Measurements from ENCODE around the gene KCNH5.

The KCNH5 gene

DNA sequence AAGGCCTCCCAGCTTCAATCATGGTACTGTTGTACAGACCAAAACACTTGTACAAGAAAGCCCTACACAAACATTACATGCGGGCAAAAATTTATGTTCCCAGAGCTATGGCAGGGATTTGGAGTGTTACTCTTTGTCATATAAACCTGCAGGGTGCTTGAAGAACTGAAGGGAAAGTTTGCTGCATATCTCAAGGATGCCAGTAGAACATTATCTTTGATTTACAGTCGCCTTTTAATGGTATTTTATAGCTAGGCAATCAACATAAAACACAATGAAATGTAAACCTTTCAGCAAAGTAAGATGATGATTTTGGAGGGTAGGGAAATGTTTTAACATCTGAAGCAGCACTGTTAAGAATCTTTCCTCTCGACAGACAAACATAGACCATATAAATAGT, 305.6 kb downstream of the KCNH5 start:
- DNase-seq (ENCODE audit: low read depth): no peak

DNA sequence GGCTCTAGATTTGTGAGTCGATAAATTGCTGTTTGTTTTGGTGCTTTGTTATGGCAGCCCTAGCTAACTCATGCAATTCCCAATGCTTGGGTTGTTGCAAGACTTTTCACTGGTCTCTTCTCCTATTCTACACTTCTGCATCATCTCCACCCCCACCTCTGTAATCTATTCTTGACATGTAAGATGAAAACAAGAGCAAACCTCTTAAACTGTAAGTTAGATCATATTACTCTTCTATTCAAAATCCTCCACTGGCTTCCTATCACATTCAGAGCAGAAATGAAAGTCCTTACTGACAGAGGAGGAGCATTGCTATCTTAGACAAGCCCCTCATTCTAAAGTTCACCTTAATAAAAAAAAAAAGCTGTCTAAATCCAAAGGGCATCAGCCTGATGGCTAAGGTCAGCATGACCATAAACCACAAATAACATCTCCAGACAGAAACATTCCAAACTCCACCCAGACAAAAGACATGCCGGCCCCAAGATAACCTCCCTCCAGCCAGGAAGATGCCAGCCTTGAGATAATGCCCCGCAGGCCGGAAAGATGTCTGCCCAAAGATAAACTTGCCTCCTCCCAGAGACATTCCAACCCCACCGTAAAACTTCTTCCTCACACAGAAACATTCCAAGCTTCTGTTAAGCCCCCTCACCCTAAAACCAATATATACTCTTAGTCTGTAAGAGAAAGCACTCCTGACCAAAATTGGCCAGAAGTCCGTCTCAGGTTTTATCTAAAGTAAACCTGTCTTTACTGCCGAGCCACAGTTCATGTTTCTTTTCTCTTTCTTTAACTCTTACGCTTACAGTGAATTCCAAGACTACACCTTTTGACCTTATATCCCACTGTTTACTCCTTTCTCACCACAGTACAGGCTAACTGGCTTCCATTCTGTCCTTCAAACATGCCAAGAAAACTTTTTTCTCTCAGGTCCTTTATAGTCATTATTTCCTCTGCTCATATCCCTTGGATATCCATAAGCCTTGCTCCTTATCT, 308.9 kb downstream of the KCNH5 start:
- no peak for DNase-seq (ENCODE audit: low read depth)

DNA sequence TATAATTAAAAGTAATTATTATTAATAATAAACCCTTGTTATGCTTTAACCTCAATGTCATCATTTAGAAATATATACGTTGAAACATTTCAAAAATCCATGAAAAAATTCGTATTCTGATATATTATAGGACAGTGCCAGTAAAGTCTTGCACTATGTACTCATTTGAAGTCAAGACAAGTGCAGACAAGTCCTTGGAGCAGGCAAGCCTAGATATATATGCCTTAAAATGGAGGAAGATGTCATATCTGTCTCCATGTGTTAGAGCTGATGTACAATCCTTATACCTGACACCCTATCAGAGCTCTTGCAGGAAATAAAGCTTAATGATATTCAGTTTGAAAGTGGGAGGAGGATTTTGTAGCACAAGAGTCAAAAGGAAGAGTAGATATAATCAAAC, 310.4 kb downstream of the KCNH5 start:
- DNase-seq (ENCODE audit: low read depth): no peak

DNA sequence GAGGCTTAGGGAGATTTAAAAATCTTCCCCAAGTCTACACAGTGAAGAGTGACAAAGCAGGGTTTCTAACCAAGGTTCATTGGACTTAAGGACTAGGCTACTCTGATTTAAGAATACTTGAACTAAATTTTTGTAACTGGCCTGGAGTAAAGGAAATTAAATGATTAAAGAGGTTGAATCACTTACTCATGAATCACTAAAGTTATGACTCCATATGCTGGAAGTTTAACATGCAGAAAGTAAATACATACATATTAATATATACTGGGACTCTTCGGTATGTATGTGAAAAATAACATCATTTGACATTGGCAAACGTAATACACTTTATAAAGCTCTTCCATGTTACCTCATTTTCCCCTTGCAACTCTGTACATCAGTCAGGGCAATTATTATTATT, 322.9 kb downstream of the KCNH5 start:
- no peak for DNase-seq (ENCODE audit: low read depth)

DNA sequence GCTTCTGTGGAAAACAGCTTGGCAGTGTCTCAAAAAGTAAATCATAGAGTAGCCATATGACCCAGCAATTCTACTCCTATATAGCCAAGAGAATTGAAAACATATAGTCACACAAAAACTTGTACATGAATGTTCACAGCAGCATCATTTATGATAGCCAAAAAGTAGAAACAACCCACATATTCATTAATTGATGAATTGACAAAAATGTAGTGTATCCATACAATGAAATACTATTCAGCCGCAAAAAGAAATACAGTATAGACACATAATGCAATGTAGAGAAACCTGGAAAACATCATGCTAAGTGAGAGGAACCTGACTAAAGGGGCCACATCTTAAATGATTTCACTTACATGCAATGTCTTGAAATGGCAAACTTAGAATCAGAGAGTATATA, 326.6 kb downstream of the KCNH5 start:
- DNase-seq (ENCODE audit: low read depth): no peak

DNA sequence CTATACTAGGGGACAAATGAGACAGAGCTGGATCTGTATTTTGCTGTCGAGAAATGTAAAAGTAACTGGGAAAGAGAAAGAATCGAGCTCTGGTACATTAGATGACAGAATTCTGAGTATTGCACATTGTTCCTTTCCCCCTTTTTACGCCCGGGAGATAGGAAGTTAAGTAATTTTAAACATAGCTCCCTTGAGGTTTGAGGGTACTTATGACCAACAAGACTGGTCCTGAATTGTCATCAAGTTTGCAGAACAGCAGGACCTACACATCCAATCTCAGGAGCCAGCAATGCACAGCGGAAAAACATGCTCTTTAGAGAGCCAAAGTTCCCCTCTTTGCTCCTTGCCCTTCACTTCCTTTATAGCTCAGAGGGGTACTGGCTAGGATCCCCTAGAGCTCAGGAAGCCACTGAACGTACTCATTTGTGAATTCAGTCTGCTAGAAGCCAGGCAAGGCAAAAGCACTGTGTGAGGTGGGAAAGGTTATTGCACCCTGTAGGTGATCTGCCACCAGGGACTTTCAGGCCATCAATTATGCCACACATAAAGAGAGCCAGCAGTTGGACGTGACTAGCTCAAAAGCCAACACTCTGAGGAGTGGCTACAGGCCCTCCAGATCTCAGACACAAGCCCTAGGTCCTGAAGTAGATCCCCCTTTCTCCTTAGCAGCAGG, 333.8 kb downstream of the KCNH5 start:
- no peak for DNase-seq (ENCODE audit: low read depth)

DNA sequence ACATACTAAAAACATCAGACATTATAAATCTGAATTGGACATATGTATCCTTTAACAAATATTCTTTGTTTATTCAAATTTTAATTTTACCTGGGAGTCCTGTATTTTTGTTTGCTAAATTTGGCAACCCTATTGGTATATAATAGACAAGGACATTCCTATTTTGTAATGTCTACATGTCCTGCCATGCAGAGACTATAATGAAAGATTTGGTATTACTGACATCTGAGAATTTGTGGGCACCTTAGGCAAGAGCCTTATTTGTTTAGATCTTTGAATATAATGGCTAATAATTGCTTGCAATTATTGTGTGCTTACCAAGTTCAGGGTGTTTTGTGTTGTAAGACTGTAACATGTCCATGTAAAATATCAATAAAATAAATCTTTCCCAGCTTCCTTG, 334.4 kb downstream of the KCNH5 start:
- no peak for DNase-seq (ENCODE audit: low read depth)

DNA sequence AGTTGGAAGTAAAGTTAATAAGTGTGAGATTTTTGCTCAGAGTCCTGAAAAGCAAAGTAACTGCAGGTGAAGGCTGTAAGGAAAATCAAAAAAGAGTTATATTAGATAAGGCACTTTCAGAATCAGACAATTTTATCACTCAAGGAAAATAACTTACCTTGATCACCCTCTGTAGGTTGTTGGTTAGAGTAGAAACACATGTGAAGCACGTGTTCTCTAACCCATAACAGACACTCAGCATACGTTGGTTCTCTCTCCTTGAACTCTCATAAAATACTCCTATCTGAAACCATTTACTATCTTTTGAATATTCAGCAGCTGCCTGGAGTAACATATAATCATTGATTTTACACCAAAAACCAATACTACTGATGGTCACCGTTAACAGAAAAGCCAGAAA, 335.5 kb downstream of the KCNH5 start:
- no peak for DNase-seq (ENCODE audit: low read depth)

DNA sequence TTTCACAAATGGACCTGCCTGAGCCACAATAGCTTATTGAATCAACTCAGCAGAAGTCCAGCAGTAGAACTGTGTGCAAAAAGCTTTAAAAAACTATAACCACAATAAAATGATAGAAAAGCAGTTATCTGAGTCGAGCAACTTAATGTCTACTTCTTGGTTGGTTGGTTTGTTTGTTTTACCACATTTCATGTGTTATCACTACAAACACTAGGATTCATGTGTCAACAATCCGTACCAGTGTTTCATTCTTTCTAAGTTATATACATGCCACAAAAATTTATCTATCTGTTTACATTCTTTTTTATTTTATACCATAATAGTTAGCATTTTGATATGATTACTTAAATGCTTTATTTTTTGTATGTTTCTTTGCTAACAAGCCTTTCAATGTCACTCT, 339.0 kb downstream of the KCNH5 start:
- no peak for DNase-seq (ENCODE audit: low read depth)

DNA sequence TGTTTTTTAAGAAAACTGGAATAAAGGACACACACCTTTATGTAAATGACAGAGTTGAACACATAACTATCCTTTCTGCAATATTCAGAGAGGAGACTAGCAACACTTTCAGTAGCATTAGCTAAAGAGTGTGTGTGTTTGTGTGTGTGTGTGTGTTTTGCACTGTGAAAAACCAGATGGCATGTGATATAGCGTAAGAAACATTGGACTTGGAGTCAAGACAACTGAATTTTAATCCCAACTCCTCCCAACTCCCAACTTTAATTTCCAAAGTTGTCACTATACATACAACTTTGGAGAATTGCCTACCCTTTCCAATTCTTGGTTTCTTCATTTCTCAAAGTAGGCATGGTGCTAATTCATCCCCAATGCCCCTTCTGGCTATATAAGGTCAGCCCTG, 347.8 kb downstream of the KCNH5 start:
- DNase-seq (ENCODE audit: low read depth): no peak

DNA sequence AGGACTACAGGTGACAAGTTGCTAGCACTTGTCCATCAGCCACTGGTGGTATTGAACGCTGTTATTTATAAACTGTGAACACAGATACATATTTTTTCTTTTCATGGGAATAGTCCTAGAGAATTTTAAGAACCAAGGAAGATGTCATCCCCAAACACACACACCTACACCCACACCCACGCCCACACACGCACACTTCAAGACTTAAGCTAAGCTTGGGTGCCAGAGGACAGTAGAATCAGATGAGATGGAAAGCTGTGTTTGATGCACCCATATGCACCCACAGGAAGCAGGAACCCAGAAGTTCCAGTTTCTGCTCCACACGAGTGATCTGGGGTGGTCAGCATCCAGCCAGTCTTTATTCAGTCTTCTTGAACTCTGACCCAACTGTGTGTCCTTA, 348.3 kb downstream of the KCNH5 start:
- DNase-seq (ENCODE audit: low read depth): no peak

DNA sequence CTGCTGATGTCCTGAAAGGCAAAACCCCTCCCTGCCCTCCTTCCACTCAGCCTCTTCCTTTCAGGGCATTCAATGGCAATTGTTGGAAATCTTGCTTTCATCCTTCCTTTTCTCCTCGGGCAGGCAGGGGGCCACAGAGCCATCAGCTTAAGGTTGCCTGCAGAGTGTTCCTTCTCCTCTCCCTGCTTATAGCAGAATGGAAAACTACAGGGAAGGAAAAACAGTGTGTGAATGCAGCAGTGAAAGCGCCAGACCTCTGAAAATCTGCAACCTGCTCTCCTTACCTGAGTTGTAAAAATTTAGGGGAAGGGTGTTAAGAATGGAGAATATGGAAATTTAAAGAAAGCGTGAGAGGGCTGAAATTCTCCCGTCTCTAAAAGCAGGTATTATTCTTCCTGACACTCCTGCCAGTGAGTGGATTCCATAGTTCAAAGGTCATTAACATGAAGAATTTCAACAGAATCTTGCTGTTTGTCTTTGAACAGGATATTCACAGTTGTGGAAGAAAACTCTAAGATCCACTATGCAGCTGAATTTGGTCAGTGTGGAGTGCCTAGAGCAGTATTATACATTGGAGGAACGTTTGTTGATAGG, 348.8 kb downstream of the KCNH5 start:
- DNase-seq (ENCODE audit: low read depth): no peak

DNA sequence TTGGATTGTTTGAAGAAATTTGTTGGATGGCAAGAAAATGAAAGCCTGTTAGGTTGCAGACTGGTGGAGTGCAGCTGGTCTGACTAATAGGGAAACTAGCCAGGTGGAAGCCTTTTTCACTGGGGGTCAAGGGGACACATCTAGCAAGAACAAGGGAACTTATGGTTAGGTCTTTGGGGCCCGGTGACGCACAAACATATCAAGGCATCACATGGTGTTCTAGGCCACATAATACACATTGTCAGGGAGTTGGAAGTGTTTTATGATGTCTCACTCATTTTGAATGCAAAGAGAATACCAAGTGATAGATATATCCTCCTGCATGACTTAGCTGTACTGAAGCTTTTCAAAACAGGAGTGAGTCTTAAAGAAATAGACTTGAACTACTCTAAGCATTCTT, 351.2 kb downstream of the KCNH5 start:
- no peak for DNase-seq (ENCODE audit: low read depth)

DNA sequence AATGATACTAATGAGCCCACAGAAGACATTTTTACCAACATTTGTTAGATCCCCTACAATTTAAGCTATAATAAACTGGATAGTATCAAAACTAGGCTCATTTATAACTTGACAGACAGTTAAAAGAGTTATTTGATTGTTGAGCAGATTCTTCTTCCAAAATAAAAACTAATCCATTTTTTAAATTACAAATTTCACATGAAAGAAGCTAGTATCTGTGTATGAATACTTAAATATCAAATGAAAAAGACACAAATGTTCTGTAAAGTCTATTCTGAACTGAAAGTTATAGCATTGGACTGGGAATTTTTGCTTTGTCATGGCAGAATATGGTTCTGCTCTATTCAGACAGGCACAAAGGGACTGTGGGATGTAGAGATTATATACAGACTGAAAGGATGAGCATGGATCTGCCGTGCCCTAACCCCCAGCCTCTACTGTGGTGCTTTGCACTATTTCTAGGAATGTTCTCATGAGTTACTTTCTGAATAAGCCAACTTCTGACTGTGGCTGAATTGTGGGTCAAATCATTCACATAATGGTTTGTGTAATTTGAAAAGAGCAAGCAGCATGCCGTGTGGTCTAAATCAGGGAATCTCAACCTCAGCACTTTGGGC, 352.7 kb downstream of the KCNH5 start:
- no peak for DNase-seq (ENCODE audit: low read depth)

DNA sequence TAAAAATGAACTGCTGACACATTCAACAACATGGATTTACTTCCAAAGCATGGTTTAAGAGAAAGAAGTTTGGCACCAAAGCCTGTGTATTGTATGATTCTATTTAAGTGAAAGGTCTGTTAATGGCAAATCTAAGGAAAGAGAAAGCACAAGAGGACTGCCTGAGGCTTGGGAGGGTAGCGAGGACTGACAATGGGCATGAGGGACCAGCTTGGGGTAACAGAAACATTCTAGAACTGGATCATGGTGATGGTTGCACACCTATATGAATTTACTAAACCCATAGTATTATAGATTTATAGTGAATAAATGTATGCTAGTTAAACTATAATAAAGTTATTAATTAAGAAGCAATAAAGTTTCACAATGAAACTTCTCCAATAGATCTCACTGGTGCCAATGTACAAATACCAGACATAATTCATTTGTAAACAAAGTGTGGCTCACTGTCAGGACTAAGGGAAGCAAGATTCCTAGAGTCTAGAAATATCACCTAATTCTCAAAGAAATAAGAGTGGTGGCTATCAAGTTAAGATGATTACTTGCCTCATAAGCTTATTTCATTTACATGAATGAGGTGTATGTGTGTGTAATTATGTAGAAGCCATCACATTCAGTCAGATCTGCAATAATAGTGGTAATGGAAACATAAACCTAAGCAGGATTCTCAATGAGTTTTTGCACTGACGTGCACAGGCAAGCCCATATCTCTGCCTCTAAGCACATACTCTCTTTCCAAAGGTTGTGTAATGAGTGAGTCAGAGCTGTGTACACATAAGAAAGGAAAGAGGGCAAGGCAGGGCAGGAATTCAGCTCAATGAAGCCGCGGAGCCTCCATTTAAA, 353.4 kb downstream of the KCNH5 start:
- DNase-seq (ENCODE audit: low read depth): no peak

DNA sequence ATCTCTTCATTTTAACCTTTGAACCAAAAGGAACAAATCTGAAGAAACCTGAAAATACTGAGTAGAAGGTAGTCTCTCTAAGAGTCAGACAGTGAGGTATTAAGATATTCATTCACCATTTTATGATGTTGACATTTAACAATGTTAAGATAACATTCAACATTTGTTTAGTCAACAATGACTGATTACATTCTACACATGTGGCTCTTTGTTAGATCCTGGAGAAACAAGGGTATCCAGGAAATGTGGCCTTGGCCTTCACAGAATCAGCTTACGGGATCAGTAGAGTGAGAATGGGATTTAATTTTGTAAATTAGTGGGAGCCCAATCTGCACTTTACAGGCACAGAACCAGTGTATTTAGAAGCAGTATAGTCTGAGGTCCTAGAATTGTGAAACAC, 355.5 kb downstream of the KCNH5 start:
- DNase-seq (ENCODE audit: low read depth): no peak

DNA sequence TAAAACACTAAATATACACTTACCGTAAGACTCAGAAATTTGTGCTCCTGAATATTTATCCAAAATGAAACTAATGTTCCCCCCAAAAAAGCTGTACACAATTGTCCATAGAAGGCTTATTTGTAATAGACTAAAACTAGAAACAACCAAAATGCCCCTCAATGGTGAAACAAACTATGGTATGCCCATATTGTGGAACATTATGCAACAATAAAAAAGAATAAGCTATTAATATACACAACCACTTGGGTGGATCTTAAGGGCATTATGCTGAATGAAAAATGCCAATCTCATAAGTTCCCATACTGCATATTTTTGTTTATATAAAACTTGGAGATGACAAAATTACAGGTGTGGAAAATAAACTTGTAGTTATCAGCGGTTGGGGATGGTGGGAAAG, 357.4 kb downstream of the KCNH5 start:
- no peak for DNase-seq (ENCODE audit: low read depth)

DNA sequence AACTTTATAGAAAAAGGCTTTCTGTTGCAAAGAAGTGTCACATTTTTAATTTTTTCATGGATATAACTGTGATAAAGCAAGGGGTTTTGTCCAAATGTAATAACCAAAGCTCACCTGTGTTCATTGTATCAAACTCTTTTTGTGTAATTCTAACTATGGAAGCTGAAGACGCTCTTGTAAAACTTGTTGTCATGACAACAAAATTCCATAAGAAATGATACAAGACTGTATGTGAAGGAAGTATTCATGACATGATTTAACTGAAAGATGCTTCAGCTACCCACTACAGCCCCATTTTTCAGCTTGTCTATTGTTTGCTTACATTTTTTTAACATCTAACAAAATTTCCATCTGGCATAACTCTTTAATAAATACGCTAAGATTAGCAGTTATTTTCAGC, 360.9 kb downstream of the KCNH5 start:
- DNase-seq (ENCODE audit: low read depth): no peak

DNA sequence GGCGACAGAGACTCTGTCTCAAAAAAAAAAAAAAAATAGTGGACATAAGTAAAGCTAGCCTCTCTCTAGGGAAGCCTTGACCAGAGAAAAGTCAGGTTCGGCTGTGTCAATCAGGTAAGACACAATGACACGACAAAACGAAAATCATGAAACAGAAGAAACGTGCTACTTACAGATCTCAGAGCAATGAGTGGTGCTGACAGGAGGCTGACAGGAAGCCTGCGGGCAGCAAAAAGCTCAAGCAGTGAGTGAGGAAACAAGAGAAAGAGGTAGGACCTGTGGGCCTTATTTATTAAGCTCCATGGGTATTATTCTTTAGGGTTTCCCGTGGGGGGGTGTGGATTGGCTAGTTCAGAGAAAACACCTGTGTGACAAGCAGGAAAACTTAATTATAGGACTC, 363.1 kb downstream of the KCNH5 start:
- DNase-seq (ENCODE audit: low read depth): no peak

DNA sequence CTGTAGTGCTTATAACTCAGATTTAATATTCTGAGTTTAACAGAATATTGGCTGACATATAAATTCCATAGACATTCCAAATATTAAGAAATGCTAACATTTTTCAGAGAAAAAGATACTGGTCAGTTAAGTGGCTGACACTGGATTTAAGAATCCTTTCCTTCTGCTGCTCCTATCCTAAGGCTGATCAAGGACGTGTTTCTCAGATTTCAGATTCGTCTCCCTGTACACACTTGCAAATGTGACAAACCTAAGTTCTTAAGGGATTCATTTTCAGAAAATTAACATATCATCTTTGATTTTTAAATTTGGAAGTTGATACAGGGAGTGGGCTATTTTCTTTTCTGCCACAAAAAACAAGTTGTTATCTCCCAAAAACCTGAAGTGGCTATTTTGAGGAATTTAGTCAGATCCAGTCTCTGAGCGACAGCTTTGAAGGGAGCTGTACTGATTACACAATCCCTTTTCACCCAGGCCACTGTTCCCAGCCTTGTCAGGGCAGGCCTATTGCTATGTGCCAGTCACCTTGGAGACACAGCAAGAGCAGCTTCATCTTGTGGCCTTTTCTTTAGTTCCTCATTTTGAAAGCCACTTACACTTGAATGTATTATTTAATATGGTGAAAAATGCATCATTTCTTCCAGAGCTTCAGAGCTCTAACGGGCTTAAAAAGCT, 370.6 kb downstream of the KCNH5 start:
- DNase-seq (ENCODE audit: low read depth): no peak

Measured in activated T-cell treated with anti-CD3 and anti-CD28 coated beads for 24 hours (primary cell).